AG04449 (cell line): ENCODE results near the gene SUPT3H.

Experiments
- CTCF ChIA-PET: fragments of 350-600 bp; formaldehyde crosslinking; extraction: SDS; loops from one replicate; lab custom pipeline; 2021; ENCODE audit warnings: antibody characterized with exemption; lab: Yijun Ruan, JAX
- POLR2A ChIA-PET: fragments of 400-600, 350-600 bp; formaldehyde crosslinking; extraction: SDS; loops from one replicate; lab custom pipeline; 2020; ENCODE audit warnings: antibody characterized with exemption, inconsistent platforms; lab: Yijun Ruan, JAX
- DNase-seq: peaks from one replicate; pipeline ENCODE4 v3.0.0-alpha.2; 2010; ENCODE audit warnings: low read depth, low spot score
- H3K4me3 ChIP-seq: 2 replicates; pipeline ENCODE4 v1.5.1; 2011; ENCODE audit warnings: low read depth, mild to moderate bottlenecking, control low read depth, low read length
- CTCF ChIP-seq: IDR thresholded peaks from one replicate; pipeline ENCODE4 v1.5.1; 2011; ENCODE audit warnings: mild to moderate bottlenecking, moderate library complexity, low read length, control low read depth, inconsistent platforms; ENCODE audit not compliant: insufficient read depth; ENCODE audit errors: missing control alignments

The SUPT3H gene

GRCh38 chr6:45038226-45038625, 339.5 kb downstream of the SUPT3H start:
- ChIA-PET CTCF (no interaction called here), POLR2A (no interaction called here)
- no peak for DNase-seq
- no peak for TF ChIP-seq CTCF
- H3K4me3 ChIP-seq = no peak overlapping the region

- ChIA-PET CTCF (interaction anchor here (0.8 to 1.4 kb wide), 3 partner anchors 9 to 406 kb away, joined by 3 read pairs; no protein-coding TSS in a partner anchor), POLR2A (no interaction called here)
- no peak overlapping the region for H3K4me3 ChIP-seq
- TF ChIP-seq CTCF = no peak
- DNase-seq = no peak
Measured at GRCh38 chr6:45036103-45036502, 341.6 kb downstream of the SUPT3H start.

GRCh38 chr6:45032426-45032825, 345.3 kb downstream of the SUPT3H start:
- ChIA-PET POLR2A (no interaction called here), CTCF (interaction anchor here (0.8 kb wide), 1 partner anchor 557 kb away, joined by 3 read pairs; no protein-coding TSS in a partner anchor)
- no peak for DNase-seq
- TF ChIP-seq CTCF = no peak
- H3K4me3 ChIP-seq = no peak overlapping the region

GRCh38 chr6:45031601-45032000, 346.1 kb downstream of the SUPT3H start:
- H3K4me3 ChIP-seq = no peak overlapping the region
- no peak for TF ChIP-seq CTCF
- POLR2A ChIA-PET = no interaction called here
- DNase-seq = no peak
- CTCF ChIA-PET = no interaction called here

GRCh38 chr6:45027126-45027525, 350.6 kb downstream of the SUPT3H start:
- H3K4me3 ChIP-seq = no peak overlapping the region
- CTCF ChIA-PET = interaction anchor here (1.4 kb wide), 2 partner anchors 10 to 371 kb away, joined by 3 to 4 read pairs; no protein-coding TSS in a partner anchor
- POLR2A ChIA-PET = interaction anchor here (0.5 kb wide), 1 partner anchor 344 kb away, joined by 3 read pairs; no protein-coding TSS in a partner anchor
- no peak for DNase-seq
- TF ChIP-seq CTCF = no peak

GRCh38 chr6:45026003-45026516, 351.7 kb downstream of the SUPT3H start:
- no peak overlapping the region for H3K4me3 ChIP-seq
- ChIA-PET CTCF (interaction anchor here (1.0 kb wide), 1 partner anchor 10 kb away, joined by 3 read pairs; no protein-coding TSS in a partner anchor), POLR2A (interaction anchor here (0.6 kb wide), 1 partner anchor 114 kb away, joined by 3 read pairs; no protein-coding TSS in a partner anchor)
- no peak for TF ChIP-seq CTCF
- no peak for DNase-seq
